NCI-H2196 (cell line): ENCODE measurements around the gene GALNT1.

ENCODE experiments used
- DNase-seq: peaks from one replicate; lab custom pipeline; 2025; ENCODE audit not compliant: unreplicated experiment; lab: John Stamatoyannopoulos, UW

Gene GALNT1

DNA sequence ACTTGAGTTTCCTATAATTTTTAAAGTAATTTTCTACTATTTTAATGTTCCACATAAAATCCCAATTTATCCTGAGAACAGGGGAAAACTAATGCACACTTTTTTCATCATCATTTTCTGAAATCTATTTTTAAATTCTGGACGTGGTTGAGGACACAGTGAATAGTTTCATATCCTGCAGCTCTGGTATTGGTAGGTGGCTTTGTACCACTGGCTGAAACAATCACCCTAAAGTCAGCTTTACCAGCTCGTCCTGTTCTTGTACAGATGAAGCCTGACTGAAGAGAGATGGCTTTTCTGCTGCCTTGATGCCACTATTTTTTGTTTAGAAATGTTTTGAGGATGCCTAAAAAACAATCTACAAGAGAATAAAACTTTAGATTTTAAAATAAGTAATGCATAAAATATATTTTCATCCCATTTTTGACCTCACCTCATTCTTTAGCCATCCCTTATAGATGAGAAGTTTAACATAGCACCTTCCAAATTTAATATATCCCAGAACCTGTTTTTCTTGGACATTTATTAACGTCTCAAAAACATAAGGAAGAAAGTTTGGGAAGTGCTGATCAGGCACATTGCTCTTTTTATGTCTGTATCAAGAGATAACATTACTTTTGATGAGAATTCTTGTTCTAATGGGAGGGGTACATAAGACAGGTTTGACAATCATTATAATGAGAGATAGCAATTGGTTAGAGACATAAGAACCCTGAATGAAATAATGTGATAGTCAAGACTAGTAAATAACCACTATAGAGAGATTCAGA lies 80.9 kb downstream of the GALNT1 start:
- no peak for DNase-seq

DNA sequence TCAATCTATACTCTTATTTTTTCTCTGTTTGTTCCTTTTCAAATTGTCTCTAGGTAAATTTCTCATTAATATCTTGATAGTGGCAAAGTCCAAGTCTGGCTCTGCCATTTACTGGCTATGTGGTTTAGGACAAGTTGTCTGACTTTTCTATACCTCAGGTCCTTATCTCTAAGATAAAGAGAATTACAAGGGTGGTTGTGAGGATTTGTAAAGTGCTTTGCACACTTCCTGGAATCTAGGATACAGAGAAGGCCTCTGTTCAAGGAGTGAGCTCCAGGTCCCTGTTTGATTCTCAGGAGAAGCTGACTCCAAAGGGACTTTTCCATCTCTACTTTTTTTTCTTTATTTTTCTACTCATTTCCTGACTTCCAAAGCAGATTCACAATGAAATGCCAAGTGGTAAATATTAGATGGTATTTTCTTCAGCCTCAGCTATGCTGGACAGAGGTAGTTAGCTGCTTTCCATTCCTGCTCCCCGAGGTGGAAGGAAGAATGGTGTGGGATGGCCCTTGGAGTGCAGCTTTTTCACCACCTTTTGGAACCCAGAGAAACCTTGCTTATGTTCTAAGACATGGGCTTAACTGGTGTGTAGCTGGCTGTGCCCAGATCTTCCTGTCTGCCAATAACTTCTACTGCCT lies 90.5 kb downstream of the GALNT1 start:
- no peak for DNase-seq

DNA sequence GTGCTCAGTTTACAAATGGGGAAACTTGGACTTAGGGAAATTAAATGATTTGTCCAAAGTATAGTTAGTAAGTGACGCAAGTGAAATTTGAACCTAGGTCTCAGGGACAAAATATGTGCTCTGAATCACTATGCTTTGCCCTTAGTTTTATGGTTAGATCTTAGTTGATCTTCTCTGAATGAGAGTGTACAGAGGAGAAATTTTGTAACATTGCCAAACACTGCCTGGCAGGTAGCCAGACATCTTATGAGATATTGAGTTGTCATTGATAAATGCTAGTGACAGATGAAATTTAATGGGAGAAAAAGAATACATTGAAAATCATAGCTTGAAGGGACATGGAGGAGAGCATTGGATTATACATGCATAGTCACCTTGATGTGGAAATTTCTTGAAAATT lies 91.4 kb downstream of the GALNT1 start:
- no peak for DNase-seq

DNA sequence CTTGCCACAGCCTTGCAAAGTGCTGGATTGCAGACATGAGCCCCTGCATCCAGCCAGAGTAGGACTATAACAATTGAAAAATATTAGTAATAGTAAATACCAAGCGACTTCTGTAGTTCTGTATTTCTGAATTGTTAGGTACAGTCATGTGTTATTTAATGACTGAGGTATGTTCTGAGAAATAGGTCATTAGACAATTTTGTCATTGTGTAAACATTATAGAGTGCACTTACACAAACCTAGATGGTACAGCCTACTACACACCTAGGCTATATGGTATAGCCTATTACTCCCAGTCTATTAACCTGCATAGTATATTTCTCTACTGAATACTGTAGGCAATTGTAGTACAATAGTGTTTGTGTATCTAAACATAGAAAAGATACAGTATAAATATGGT lies 92.1 kb downstream of the GALNT1 start:
- no peak for DNase-seq

DNA sequence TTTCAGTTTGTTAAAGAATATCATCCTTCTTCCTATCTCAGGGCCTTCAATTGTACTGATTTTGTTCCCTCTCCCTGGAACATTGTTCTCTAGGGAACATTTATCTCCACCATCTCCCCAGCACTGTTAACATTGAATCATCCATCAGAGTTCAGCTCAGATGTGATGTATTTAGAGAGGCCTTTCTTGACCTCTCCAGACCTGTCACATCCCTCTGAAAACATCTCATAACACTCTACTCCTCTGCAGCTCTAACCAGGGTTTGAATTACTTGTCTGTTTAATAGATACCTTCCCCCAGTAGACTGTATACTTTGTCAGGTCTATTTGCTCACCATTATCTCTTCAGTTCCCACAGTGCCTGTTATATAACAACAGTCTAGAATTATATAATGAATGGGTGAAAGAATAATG lies 98.6 kb downstream of the GALNT1 start:
- no peak for DNase-seq

DNA sequence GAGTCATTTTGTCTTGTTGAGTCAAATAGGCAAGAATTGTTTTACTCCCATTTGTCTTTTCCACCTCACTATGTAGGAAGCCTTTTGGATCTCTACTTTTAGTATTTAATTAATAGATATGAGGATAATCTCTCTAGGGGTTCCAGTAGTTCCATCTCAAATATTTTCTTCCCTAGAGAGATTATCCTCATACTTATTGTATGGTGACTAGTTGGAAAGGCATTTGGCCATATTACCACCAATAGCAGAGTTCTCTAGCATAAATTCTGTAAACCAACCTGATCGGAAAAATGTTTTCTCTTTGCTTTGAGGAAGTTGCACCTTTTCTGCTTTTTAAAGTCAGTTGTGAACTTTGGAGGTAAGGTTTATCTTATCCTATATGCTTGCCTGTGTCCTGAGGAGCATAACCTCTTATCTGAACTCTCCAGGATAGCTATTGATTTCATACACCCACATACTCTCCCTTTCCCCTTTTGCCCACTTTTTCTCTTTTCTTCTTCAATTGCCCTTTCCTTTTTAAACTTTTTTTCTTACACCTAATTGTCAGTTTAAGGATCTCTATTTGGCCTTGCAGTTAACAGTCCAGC lies 100.8 kb downstream of the GALNT1 start:
- no peak for DNase-seq

DNA sequence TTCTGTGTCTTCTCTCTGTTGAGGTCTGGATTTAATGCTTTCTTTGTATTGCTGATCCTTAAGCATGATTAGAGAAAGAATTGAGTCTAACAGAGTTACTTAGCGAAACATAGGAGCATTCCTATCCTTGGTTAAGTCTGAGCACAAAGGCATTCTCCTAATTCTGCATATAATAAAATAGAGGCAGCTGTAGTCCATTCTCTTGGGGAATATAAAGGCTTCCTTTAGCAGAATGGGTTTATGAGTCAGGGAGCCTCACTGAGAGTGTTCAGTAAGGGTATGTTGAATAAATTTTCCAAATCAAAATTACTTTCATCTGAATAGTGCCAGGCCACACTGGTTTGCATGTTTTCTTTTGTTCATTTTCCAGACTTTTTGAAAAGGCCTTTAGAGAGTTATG lies 101.5 kb downstream of the GALNT1 start:
- DNase-seq: no peak

DNA sequence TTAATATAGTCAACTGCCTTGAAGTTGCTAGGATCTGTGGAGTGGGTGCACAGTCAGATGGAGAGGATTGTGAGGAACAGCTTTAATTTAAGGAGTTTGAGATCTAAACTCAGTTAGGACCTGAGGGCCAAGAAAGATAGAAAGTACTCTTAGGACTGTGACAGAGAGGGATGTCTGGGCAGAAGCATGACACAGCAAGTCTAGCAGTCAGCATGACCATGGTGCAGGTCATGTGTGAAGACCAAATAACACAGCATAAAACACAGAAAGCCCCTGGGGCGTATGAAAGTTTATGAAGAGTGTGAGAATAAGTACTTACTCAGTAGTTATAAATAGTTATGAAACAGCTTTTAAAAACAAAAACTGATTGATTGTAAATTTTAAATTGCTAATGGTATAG lies 107.2 kb downstream of the GALNT1 start:
- DNase-seq: no peak

DNA sequence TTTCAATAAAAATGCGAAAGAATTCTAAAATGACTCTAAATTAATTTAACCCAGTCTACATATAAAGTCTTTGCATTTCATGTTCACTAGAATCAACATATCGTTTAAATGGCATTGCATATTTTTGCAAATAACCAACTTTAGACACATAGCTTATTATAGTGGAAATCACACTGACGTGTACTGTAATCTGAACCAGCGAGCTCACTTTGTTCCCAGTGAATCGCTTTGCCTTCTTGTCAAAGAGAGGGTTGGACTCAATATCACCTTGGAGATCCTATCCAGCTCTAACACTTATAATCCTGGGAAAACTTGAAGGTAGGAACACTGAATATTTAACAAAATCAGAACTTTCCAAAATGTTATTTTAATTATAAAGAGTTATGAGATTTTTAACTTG lies 108.2 kb downstream of the GALNT1 start:
- DNase-seq: no peak

DNA sequence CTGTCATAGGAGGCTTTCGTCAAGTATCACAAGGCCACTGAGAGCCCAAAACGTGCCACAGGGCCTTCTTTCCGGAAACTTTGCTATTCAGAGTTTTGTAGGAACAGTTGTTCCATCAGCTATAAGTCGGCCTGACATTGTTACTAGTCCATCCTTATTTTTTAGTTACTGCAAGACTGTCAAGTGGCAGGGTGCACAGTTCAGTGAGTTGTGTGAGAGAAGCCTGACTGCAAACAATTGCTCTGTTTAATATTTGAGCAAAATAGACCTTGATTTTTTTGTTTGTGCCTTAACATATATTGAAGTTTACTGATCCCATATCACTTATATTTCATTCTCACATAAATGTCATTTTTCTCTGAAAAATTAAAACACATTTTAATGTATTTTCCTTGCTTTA lies 110.1 kb downstream of the GALNT1 start:
- no peak for DNase-seq

DNA sequence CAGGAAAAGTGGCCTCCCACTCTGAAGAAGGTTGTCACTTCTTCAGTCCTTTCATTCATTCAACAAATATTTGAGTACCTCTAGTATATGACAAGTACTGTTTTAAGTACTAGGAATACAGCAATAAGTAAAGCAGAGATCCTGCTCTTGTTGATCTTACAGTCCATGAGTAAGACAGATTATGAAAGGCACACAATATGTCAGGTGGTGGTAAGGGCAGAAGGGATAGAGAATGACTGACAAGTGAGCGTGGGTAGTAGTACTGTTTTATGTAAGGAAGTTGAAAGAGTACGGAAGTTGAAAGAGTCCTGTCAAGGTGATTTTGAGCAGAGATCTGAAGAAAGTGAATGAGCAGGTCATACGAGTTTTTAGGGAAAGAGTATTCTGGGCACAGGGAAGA lies 111.3 kb downstream of the GALNT1 start:
- DNase-seq: no peak

DNA sequence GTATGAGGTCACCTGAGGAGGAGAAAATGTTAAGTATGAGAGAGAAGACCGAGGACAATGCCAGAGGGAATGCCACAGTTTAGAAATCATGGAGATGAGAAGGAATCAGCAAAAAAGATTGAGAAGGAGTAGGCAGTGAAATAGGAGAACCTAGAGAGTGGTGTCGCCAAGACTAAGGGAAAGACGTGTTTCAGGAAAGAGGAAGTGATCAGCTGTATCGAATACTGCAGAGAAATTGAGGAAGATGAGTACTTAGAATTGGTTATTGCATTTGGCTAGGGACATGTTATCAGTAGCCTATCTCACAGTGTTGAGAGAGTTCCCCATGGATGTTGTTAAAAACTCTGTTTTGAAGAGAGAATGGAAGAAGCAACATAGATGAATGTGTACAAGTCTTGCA lies 112.3 kb downstream of the GALNT1 start:
- DNase-seq: no peak

DNA sequence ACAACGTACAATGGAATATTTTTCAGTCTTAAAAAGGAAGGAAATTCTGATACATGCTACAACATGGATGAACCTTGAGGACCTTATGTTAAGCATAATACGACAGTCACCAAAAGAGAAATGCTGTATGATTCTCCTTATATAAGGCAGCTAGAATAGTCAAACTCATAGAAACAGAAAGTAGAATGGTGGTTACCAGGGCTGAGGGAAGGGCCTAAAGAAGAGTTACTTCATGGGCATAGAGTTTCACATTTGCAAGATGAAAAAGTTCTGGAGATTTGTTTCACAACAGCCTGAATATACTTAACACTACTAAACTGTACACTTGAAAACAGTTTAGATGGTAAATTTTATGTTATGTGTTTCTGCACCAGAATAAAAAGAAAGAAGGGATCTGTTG lies 113.3 kb downstream of the GALNT1 start:
- DNase-seq: no peak

DNA sequence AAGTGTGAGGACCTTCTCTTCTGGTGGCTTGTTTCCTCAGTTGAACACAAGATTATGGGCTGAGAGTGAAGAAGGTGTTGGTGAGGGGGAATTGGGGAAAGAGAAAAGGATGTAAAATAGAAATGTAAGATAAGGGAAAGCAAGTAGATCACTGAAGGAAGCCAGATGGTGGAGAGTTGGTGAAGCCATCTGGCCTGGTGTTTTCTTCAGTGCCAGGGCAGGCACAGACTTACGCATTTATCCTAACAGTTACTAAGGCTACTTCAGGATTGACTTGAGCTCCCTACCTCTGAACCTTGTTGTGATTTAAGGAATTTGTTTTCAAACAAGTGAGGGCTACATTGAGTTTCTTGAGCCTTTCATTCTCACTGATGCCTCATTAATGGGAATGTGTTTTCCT lies 113.8 kb downstream of the GALNT1 start:
- DNase-seq: no peak

DNA sequence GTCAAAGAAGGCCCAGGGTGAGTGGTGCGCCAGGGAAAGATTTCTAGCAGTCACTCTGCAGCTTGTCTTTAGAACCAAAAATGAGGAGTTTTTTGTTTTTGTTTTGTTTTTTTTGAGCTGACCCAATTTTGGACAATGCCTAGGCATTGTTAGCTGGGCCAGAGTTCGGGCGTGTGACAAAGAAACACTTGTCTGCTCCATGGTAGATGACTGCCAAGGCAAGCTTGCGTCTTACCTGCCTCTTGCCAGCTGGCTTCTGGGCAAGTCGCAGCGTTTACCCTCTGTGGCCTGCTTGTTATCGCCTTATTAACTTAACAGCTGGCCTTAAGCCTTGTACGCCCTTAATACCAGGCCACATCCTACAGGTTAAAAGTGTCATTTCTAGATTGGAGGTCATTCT lies 114.3 kb downstream of the GALNT1 start:
- no peak for DNase-seq

DNA sequence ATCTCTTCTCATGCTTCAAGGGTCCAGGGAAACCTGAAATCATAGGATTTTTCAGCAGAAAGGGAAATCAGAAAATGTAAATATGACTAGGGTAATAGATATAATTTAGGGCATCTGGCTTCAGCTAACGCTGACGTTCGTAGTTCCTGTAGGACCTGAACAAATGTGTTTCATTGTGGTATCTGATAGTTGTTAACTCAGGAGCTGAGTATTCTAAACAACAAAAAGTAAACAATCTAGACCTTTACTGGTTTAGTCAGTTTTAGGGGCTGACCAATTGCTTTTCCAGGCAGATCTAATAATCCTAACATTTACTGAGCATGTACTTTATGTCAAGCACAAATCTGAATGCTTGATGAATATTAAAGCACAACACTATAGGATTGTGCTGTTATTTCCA lies 114.8 kb downstream of the GALNT1 start:
- DNase-seq: no peak

DNA sequence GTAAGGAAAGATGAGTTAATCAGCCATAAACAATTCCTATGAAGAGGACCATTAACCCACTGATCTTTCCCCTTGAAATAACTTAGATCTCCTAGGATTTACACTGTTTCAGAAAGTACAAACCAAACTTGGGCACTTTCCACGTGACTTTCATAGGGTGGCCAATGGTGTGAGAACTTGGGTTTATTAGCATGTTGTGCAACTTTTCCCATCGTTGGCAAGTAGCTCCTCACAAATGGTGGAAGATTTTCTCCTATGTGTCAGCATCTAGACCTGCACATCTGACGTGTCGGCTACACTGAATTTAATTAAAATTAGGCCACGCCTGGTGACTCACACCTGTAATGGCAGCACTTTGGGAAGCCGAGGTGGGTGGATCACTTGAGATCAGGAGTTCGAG lies 116.3 kb downstream of the GALNT1 start:
- DNase-seq: no peak

DNA sequence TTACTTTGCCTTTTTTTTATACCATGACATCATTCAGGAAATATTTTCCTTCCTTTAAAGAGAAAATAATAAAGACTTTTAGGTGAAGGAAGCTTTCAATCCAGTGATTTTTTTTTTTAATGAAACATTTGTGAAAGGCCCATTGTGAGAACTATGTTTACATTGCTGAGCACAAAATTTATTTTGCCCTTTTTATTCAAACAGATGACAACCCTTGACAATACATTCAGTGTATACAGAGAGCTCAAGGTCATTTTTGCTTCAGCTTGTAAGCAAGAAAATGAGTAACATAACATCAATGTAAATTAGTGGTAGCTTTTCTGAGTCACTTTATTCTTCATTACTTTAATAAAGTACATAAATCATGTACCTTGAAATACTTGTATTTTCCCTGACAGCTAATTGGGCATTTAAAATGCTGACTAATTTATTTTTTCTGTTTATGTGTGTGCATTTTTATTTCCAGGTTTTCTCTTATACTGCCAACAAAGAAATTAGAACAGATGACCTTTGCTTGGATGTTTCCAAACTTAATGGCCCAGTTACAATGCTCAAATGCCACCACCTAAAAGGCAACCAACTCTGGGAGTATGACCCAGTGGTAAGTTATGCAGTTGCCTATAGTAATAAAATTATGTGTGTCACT lies 121.6 kb downstream of the GALNT1 start:
- no peak for DNase-seq

DNA sequence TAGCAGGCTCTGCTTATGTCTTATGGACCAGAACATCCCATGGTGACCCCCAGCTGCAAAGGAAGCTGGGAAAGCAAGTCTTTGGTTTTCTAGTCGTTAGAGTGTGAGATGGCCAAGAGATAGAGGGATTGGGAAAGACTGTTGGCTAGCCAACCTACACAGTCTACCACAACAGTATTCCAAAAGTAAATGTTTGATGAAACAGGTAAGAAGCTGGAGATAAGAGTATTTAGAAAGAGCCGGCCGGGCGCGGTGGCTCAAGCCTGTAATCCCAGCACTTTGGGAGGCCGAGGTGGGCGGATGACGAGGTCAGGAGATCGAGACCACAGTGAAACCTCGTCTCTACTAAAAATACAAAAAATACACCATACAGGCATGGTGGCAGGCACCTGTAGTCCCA lies 124.4 kb downstream of the GALNT1 start:
- no peak for DNase-seq

DNA sequence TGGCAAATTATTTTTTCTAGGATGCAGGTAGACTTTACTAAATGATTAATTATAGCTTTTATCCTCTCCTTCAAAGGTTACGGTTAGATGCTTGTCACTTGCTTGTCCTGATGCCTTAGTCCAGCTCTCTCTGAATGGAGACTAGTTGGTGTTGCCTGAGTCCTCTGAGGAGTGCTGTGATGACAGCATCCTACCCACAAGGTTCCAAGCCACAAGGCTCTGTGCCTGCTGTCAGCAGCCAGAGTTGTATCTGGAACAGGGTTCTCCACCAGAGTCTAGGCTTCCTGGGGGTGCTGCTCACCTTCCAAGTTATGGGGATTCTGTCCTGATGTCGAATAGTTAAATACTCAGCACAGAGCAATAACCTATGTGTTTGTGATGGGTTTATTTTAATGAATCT lies 125.7 kb downstream of the GALNT1 start:
- no peak for DNase-seq

DNA sequence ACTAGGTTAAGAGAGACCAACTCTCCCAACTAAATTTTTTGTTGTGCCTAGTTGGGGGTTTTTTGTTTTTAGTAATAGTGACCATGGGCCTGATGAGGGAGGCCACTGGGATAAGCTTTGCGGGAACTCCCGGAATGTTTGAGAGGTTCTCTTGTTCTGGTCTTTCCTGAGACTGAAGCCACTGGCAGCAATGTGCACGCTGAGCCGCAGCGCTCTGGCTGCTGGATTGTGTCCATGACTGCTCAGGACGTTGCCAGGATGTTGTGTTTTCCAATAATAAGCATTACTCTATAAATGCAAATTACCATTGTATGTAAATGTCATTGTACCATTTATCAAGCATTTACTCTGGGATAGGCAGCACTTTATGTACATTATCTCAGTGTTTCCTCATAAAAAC lies 126.1 kb downstream of the GALNT1 start:
- no peak for DNase-seq

DNA sequence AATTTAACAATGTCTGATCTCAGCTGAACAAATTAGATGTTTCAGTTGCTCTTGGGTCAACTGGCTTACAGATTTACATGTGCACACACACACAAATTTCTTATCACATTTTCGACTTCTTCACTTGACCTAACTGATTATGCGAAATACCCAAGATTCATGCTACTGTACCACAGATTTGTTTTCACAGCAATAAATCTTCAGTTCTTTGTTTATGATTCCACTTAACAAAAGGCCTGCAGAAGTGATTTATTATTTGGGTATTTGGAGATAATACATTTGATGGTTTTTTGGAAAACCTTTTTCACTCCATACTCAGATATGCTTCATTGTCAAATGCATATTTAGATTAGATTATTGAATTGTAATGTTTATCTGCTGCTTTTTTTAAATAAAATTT lies 129.0 kb downstream of the GALNT1 start:
- DNase-seq: no peak
